Right lobe of liver (tissue), 6 donors: Measurements from ENCODE around the gene EIF2S1. TPM values are rescaled to one million over a fixed set of nuclear protein-coding genes. Genes with fewer than 3 reads are reported as not detected.
"Not testable (repeated sequence)": the region's sequence is repeated elsewhere in the genome, so short reads cannot be mapped to it uniquely, and the experiment has no call there.

ENCODE experiments used
- ATAC-seq, 4 donors: fragments of 200-7000 bp; cut with Tn5 transposase; one replicate each; pipeline ENCODE4 v1.9.1; 2020; ENCODE audit warnings: mild to moderate bottlenecking in 4 of 4, moderate library complexity in 4 of 4
- DNase-seq, 3 donors: peaks; one replicate each; pipeline ENCODE4 v3.0.0-alpha.2; 2020
- H3K27ac ChIP-seq, 3 donors: fragments of 200-600 bp; one replicate each; pipeline ENCODE4 v1.8.0; 2022
- H3K27me3 ChIP-seq, 2 donors: fragments of 200-600 bp; one replicate each; pipeline ENCODE4 v1.8.0; 2022
- H3K36me3 ChIP-seq, 4 donors: fragments of 200-600 bp; sonication (generic) in 1 of 4; one replicate each; pipeline versions ENCODE4 v1.5.1 to v1.8.0; 2017 to 2022; ENCODE audit warnings: control low read depth in 1 of 4
- H3K4me1 ChIP-seq, 4 donors: fragments of 200-600 bp; sonication (generic) in 1 of 4; one replicate each; pipeline versions ENCODE4 v1.5.1 to v1.8.0; 2017 to 2022; ENCODE audit warnings: control low read depth in 1 of 4
- H3K4me3 ChIP-seq, 3 donors: fragments of 200-600 bp; one replicate each; pipeline ENCODE4 v1.8.0; 2022
- H3K9me3 ChIP-seq, 4 donors: fragments of 200-600 bp; sonication (generic) in 1 of 4; one replicate each; pipeline versions ENCODE4 v1.5.1 to v1.8.0; 2017 to 2022; ENCODE audit warnings: control low read depth in 1 of 4
- CTCF ChIP-seq, 4 donors: fragments of 200-600 bp in 3 of 4; fragments of 450-650 bp in 1 of 4; IDR thresholded peaks; one replicate each; pipeline versions ENCODE4 v1.5.1 to v1.8.0; 2016 to 2022; ENCODE audit warnings: antibody characterized with exemption in 4 of 4, mild to moderate bottlenecking in 2 of 4
- POLR2A ChIP-seq: fragments of 450-650 bp; IDR thresholded peaks from one replicate; pipeline ENCODE4 v1.6.1; 2017; ENCODE audit warnings: antibody characterized with exemption, mild to moderate bottlenecking
- WGBS: methylation state at CpG from one replicate; pipeline ENCODE4 v1.1.6; 2018; ENCODE audit warnings: low coverage, low lambda C conversion rate; ENCODE audit not compliant: insufficient coverage; ENCODE audit errors: missing lambda C conversion rate; 5-methylcytosine and 5-hydroxymethylcytosine counted together
- intact Hi-C, 2 donors: fragments of 100-400 bp; cut with DNase I; formaldehyde crosslinking; loops; one replicate each; pipeline versions ENCODE4 v1.11.2 to v1.14.1; 2022
- total RNA-seq, 6 experiments: library from RNA; depleted of rRNA in 2 of 6; stranded (reverse); fragments of >200 nt in 2 of 6; fragmentation: NEBNext Ultra II Directional in 3 of 6; extraction: Animal tissue kit (Norgen Biotek cat#: 25700) in 3 of 6; gene quantifications; one replicate each; pipeline versions ENCODE4 v1.1.0 to v1.2.4, GENCODE V29; 2016 to 2023
- donor health status: DM: no; HTN: yes; CAD: no.
- donor health status: DM: no; HTN: no; CAD: no.
- donor health status: DM: no; HTN: no; CAD: no.
- donor health status: DM: no; HTN: yes; CAD: no.
- donor health status: DM: no; HTN: yes; CAD: no.

Gene EIF2S1
- total RNA-seq, 6 experiments from 2014 or later = 32.8 to 57.8 (median 50.4) TPM

- DNase-seq (no peak), ATAC-seq (no peak)
- H3K4me3 ChIP-seq = no peak overlapping the region
- intact Hi-C loops = no loop called here
- H3K27me3 ChIP-seq = no peaks in the 10 kb centered on the region
- 78% methylated on average over 6 of the region's 9 CpGs for WGBS
- TF ChIP-seq CTCF (IDR thresholded peaks at IDR 0.05) (no peak), POLR2A (no peak)
- H3K4me1 ChIP-seq = peaks cover 0 to 5% (median 2%) of the 10 kb centered on the region in 4 donors
- no peaks in the 10 kb centered on the region for H3K36me3 ChIP-seq
- H3K9me3 ChIP-seq = no peaks in the 10 kb centered on the region
- H3K27ac ChIP-seq = no peak overlapping the region
These were observed 37.4 kb downstream of the EIF2S1 start for GRCh38 chr14:67397536-67397935.

GRCh38 chr14:67400434-67400833 lies 40.3 kb downstream of the EIF2S1 start:
- Histone ChIP-seq H3K27ac (no peak overlapping the region), H3K27me3 (no peaks in the 10 kb centered on the region), H3K36me3 (no peaks in the 10 kb centered on the region), H3K9me3 (no peaks in the 10 kb centered on the region), H3K4me3 (no peak overlapping the region), H3K4me1 (no peaks in the 10 kb centered on the region)
- TF ChIP-seq CTCF (IDR thresholded peaks at IDR 0.05) = no peak
- ATAC-seq = no peak
- no peak for DNase-seq
- intact Hi-C loops = no loop called here
- WGBS = 73% methylated on average over 2 of the region's 4 CpGs

- Histone ChIP-seq H3K9me3 (no peaks in the 10 kb centered on the region), H3K27me3 (no peaks in the 10 kb centered on the region), H3K4me3 (no peak overlapping the region), H3K4me1 (no peaks in the 10 kb centered on the region), H3K27ac (no peak overlapping the region), H3K36me3 (no peaks in the 10 kb centered on the region)
- TF ChIP-seq POLR2A = no peak
- TF ChIP-seq CTCF (IDR thresholded peaks at IDR 0.05) = no peak
- ATAC-seq (no peak), DNase-seq (peak in 1 of 3 donors; percentile 7)
- 91% methylated on average over 5 of the region's 5 CpGs for whole genome bisulfite sequencing
- intact Hi-C loops = no loop called here
These were observed 45.6 kb downstream of the EIF2S1 start for GRCh38 chr14:67405771-67406170.

DNA sequence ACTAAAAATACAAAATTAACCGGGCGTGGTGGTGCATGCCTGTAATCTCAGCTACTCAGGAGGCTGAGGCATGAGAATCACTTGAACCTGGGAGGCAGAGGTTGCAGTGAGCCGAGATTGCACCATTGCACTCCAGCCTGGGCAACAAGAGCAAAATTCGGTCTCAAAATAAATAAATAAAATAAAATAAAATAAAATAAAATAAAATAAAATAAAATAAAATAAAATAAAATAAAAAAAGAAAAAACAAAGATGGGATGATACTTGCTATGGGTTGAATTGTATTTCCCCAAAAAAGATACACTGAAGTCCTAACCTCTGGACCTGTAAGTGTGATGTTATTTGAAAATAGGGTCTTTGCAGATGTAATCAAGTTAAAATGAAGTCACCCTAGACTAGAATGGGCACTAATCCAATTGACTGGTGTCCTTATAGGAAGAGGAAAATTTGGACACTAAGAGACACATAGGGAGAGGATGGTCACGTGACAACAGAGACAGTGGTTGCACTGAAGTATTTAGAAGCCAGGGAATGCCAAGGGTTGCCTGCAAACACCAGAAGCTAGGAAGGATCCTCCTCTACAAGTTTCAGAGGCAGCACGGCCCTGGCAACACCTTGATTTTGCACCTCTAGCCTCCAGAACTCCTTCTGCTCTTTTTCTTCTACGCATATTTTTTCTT lies 48.1 kb downstream of the EIF2S1 start:
- H3K4me3 ChIP-seq, ATAC-seq, H3K36me3 ChIP-seq, H3K27ac ChIP-seq, H3K4me1 ChIP-seq, H3K9me3 ChIP-seq, H3K27me3 ChIP-seq, intact Hi-C loops, DNase-seq: not testable (repeated sequence)
- 74% methylated on average over 7 of the region's 7 CpGs for WGBS

GRCh38 chr14:67409461-67409860 lies 49.3 kb downstream of the EIF2S1 start:
- Histone ChIP-seq H3K27ac (no peak overlapping the region), H3K9me3 (no peaks in the 10 kb centered on the region), H3K36me3 (no peaks in the 10 kb centered on the region), H3K4me3 (no peak overlapping the region), H3K27me3 (no peaks in the 10 kb centered on the region), H3K4me1 (no peaks in the 10 kb centered on the region)
- intact Hi-C loops = no loop called here
- no peak for TF ChIP-seq POLR2A
- no peak for TF ChIP-seq CTCF (IDR thresholded peaks at IDR 0.05)
- DNase-seq (no peak), ATAC-seq (no peak)
- 83% methylated on average over 8 of the region's 8 CpGs for WGBS
